ENCODE data around the gene ELAVL1.

GRCh38 chr19:7930765-7931164 is 74.7 kb downstream of the ELAVL1 start:
- no peak for TF ChIP-seq CHCHD3 (CRISPR knock-in tag; IDR thresholded peaks at IDR 0.05)
- no peak for TF ChIP-seq DPF2 (CRISPR knock-in tag; IDR thresholded peaks at IDR 0.05; ENCODE audit: borderline replicate concordance, low read depth)
- TF ChIP-seq MIXL1 (CRISPR knock-in tag; IDR thresholded peaks at IDR 0.05) = no peak
